HepG2 (cell line): ENCODE data around the gene EPB41L1. TPM values are rescaled to one million over a fixed set of nuclear protein-coding genes. Genes with fewer than 3 reads are reported as not detected.

Source experiments
- ATRX ChIP-seq: sonication (generic); formaldehyde crosslinking; IDR thresholded peaks from 2 replicates; pipeline ENCODE4 v1.4.0; 2020; ENCODE audit warnings: missing genetic modification reagents, borderline replicate concordance
- BRF2 ChIP-seq: sonication (generic); formaldehyde crosslinking; IDR thresholded peaks from 2 replicates; pipeline ENCODE4 v1.8.1; 2022; ENCODE audit warnings: mild to moderate bottlenecking, missing genetic modification reagents
- GTF2F1 ChIP-seq: fragments of 150-350 bp; IDR thresholded peaks from 2 replicates; pipeline ENCODE4 v1.6.1; 2014; ENCODE audit warnings: low read length
- HMG20B ChIP-seq: conservative IDR thresholded peaks from 2 replicates; pipeline ENCODE4 v1.6.1; 2016; ENCODE audit warnings: missing genetic modification reagents, missing compliant biosample characterization
- HOXA9 ChIP-seq: sonication (generic); formaldehyde crosslinking; IDR thresholded peaks from 2 replicates; pipeline ENCODE4 v1.8.1; 2022; ENCODE audit warnings: missing genetic modification reagents, mild to moderate bottlenecking, moderate library complexity, borderline replicate concordance
- MXD1 ChIP-seq: sonication (generic); formaldehyde crosslinking; IDR thresholded peaks from 2 replicates; pipeline ENCODE4 v1.4.0; 2020; ENCODE audit warnings: mild to moderate bottlenecking, missing genetic modification reagents
- NCOA5 ChIP-seq: sonication (generic); formaldehyde crosslinking; IDR thresholded peaks from 2 replicates; pipeline ENCODE4 v1.4.0; 2020; ENCODE audit warnings: missing genetic modification reagents
- NR2C2 ChIP-seq: sonication (generic); formaldehyde crosslinking; IDR thresholded peaks from 2 replicates; pipeline ENCODE4 v1.4.0; 2020; ENCODE audit warnings: missing genetic modification reagents, mild to moderate bottlenecking, moderate library complexity, borderline replicate concordance
- PAX8 ChIP-seq: sonication (generic); formaldehyde crosslinking; IDR thresholded peaks from 2 replicates; pipeline ENCODE4 v1.8.0; 2022; ENCODE audit warnings: mild to moderate bottlenecking, missing genetic modification reagents, borderline replicate concordance
- PREB ChIP-seq: sonication (generic); formaldehyde crosslinking; IDR thresholded peaks from 2 replicates; pipeline ENCODE4 v1.4.0; 2020; ENCODE audit warnings: missing genetic modification reagents
- RNF219 ChIP-seq: sonication (generic); formaldehyde crosslinking; IDR thresholded peaks from 2 replicates; pipeline ENCODE4 v1.5.0; 2020; ENCODE audit warnings: mild to moderate bottlenecking, missing genetic modification reagents
- SP4 ChIP-seq: sonication (generic); formaldehyde crosslinking; IDR thresholded peaks from 2 replicates; pipeline ENCODE4 v1.8.1; 2023; ENCODE audit warnings: mild to moderate bottlenecking, missing genetic modification reagents
- TBX2 ChIP-seq: sonication (generic); formaldehyde crosslinking; IDR thresholded peaks from 2 replicates; pipeline ENCODE4 v1.5.0; 2020; ENCODE audit warnings: missing genetic modification reagents, mild to moderate bottlenecking, borderline replicate concordance
- THAP7 ChIP-seq: sonication (generic); formaldehyde crosslinking; IDR thresholded peaks from 2 replicates; pipeline ENCODE4 v1.8.1; 2023; ENCODE audit warnings: mild to moderate bottlenecking, missing genetic modification reagents
- TRIM24 ChIP-seq: sonication (generic); formaldehyde crosslinking; IDR thresholded peaks from 2 replicates; pipeline ENCODE4 v1.8.0; 2022; ENCODE audit warnings: mild to moderate bottlenecking, missing genetic modification reagents
- ZHX2 ChIP-seq, 2 experiments: sonication (generic) in 1 of 2; formaldehyde crosslinking in 1 of 2; IDR thresholded peaks; 2 replicates each; pipeline versions ENCODE4 v1.6.1 to v1.9.0; 2014 to 2022; ENCODE audit warnings: antibody characterized with exemption in 1 of 2, borderline replicate concordance in 1 of 2, inconsistent platforms in 1 of 2, low read depth in 1 of 2, missing genetic modification reagents in 1 of 2
- ZNF431 ChIP-seq: sonication (generic); formaldehyde crosslinking; IDR thresholded peaks from 2 replicates; pipeline ENCODE4 v1.9.0; 2022; ENCODE audit warnings: missing genetic modification reagents, low read depth, mild to moderate bottlenecking, borderline replicate concordance
- polyA plus RNA-seq, 8 experiments: library from polyadenylated mRNA; depleted of rRNA in 3 of 8; stranded (reverse) in 7 of 8; unstranded in 1 of 8; fragments of >200 nt; fragmentation: Illumina TruSeq in 4 of 8; extraction: Trizol in 4 of 8; gene quantifications; 2 replicates each; pipeline versions ENCODE4 v1.2.1 to v1.2.3, GENCODE V29; 2011 to 2016; ENCODE audit warnings: low read depth in 4 of 8, missing spikeins in 1 of 8, mixed read lengths in 1 of 8; ENCODE audit not compliant: insufficient read depth in 1 of 8
- total RNA-seq, 5 experiments: library from RNA; depleted of rRNA; stranded (reverse); fragments of >200 nt; fragmentation: Illumina TruSeq; extraction: Trizol; gene quantifications; 2 replicates each; pipeline ENCODE4 v1.2.3, GENCODE V29; 2016; ENCODE audit warnings: low read depth in 1 of 5

EPB41L1 gene
- total and polyA plus RNA-seq, 2 of the 13 experiments (the other 11 are each of a cell fraction or from before 2014, with no cell fraction given), result 16.7 to 39.0 TPM

- TF ChIP-seq RNF219 (CRISPR knock-in tag), result peak; percentile 93; the same call in 1 of the 2 replicates
- peak; percentile 46; the same call in 1 of the 2 replicates for TF ChIP-seq TBX2 (CRISPR knock-in tag)
- no peak for TF ChIP-seq ATRX (CRISPR knock-in tag)
- peak; percentile 74; the same call in 1 of the 2 replicates for TF ChIP-seq TRIM24 (CRISPR knock-in tag)
- TF ChIP-seq NCOA5 (CRISPR knock-in tag), result no peak
- peak; percentile 74; the same call in 1 of the 2 replicates for TF ChIP-seq MXD1 (CRISPR knock-in tag)
- 0 out of 2 replicates have a peak, but pooled peaks have one; percentile 75 for TF ChIP-seq BRF2 (CRISPR knock-in tag)
- TF ChIP-seq HOXA9 (CRISPR knock-in tag), result no peak
- TF ChIP-seq PREB (CRISPR knock-in tag), result no peak
- TF ChIP-seq NR2C2 (CRISPR knock-in tag), result no peak
- no peak for TF ChIP-seq PAX8 (CRISPR knock-in tag)
- TF ChIP-seq ZNF431 (CRISPR knock-in tag), result no peak; the same call in 1 of the 2 replicates
- TF ChIP-seq ZHX2 (IDR thresholded peaks at IDR 0.05; ENCODE audit: low read depth), result no peak
- TF ChIP-seq ZHX2 (CRISPR knock-in tag; IDR thresholded peaks at IDR 0.05; ENCODE audit: borderline replicate concordance), result no peak
- TF ChIP-seq THAP7 (CRISPR knock-in tag), result no peak
- no peak for TF ChIP-seq GTF2F1
- peak; percentile 81 for TF ChIP-seq SP4 (CRISPR knock-in tag)
- no peak for TF ChIP-seq HMG20B (CRISPR knock-in tag)
Measured at GRCh38 chr20:36182604-36183154, 28.1 kb downstream of the EPB41L1 start (continued).
